GM18867 (cell line): ENCODE data around the gene SRBD1.
"Not testable (repeated sequence)": the region's sequence is repeated elsewhere in the genome, so short reads cannot be mapped to it uniquely, and the experiment has no call there.

Source experiments
- ATAC-seq: cut with Tn5 transposase; IDR thresholded peaks from one replicate; pipeline ENCODE4 v1.9.1; 2021; ENCODE audit warnings: mild to moderate bottlenecking, moderate library complexity; ENCODE audit not compliant: unreplicated experiment

The SRBD1 gene

GRCh38 chr2:45436456-45436855 is 174.6 kb downstream of the SRBD1 start:
- ATAC-seq = no peak

- no peak for ATAC-seq
Measured at GRCh38 chr2:45435316-45435715, 175.8 kb downstream of the SRBD1 start.

- ATAC-seq = no peak
Measured at GRCh38 chr2:45433363-45433762, 177.7 kb downstream of the SRBD1 start.

GRCh38 chr2:45432406-45432805 is 178.7 kb downstream of the SRBD1 start:
- ATAC-seq = no peak

GRCh38 chr2:45426025-45426424 is 185.0 kb downstream of the SRBD1 start:
- not testable (repeated sequence) for ATAC-seq

GRCh38 chr2:45422921-45423320 is 188.1 kb downstream of the SRBD1 start:
- ATAC-seq = no peak

- ATAC-seq = no peak
Measured at GRCh38 chr2:45418532-45418931, 192.5 kb downstream of the SRBD1 start.

GRCh38 chr2:45415534-45416123 is 195.4 kb downstream of the SRBD1 start:
- ATAC-seq = no peak

- ATAC-seq = no peak
Measured at GRCh38 chr2:45412754-45413379, 198.2 kb downstream of the SRBD1 start.

- ATAC-seq = no peak
Measured at GRCh38 chr2:45409677-45410076, 201.4 kb downstream of the SRBD1 start.

- no peak for ATAC-seq
Measured at GRCh38 chr2:45406621-45407020, 204.4 kb downstream of the SRBD1 start.

- no peak for ATAC-seq
Measured at GRCh38 chr2:45404807-45405297, 206.2 kb downstream of the SRBD1 start.

- ATAC-seq = no peak
Measured at GRCh38 chr2:45403036-45403435, 208.0 kb downstream of the SRBD1 start.

- ATAC-seq = no peak
Measured at GRCh38 chr2:45401431-45401922, 209.6 kb downstream of the SRBD1 start.

- ATAC-seq = no peak
Measured at GRCh38 chr2:45399040-45399784, 211.9 kb downstream of the SRBD1 start.

GRCh38 chr2:45397292-45397691 is 213.8 kb downstream of the SRBD1 start:
- ATAC-seq = no peak

GRCh38 chr2:45396671-45397070 is 214.4 kb downstream of the SRBD1 start:
- no peak for ATAC-seq

GRCh38 chr2:45394842-45395241 is 216.2 kb downstream of the SRBD1 start:
- ATAC-seq = no peak

GRCh38 chr2:45394216-45394615 is 216.9 kb downstream of the SRBD1 start:
- no peak for ATAC-seq

GRCh38 chr2:45391866-45392265 is 219.2 kb downstream of the SRBD1 start:
- ATAC-seq = no peak

GRCh38 chr2:45390861-45391260 is 220.2 kb downstream of the SRBD1 start:
- ATAC-seq = no peak

- no peak for ATAC-seq
Measured at GRCh38 chr2:45390441-45390840, 220.6 kb downstream of the SRBD1 start.
